ENCODE results near the gene CD274. TPM values are rescaled to one million over a fixed set of nuclear protein-coding genes. Genes with fewer than 3 reads are reported as not detected.
A peak's percentile ranks its signal among the peaks of the same experiment; 100 is the strongest.

CD274 gene
- polyA plus RNA-seq, 3 donors = 0.24 to 0.84 TPM; not detected in 1

DNA sequence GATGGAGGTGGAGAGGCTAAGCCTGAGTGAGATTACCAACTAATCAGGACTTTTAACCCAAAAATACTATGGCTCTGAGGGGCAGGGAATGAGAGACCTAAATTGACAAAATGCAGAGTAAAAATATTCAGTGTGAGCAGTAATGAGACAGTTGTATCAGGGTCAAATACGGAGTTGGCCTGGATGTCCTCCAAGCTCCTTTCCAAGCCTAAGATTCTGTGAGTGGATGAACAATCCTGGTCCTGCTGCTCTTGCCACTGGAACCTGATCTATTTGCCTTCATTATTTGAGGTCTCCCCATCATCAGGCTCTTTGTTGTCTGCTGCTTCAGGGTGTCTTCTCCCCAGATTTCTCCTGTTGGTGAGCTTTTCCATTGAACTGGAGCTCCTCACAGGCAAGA is 61.1 kb downstream of the CD274 start:
- H3K4me1 ChIP-seq (ENCODE audit: control insufficient read depth in 1 of 2, insufficient read depth in 2 of 2, low read length in 2 of 2) = peaks cover 44 to 58% of the 10 kb centered on the region in 2 donors
- no peak for DNase-seq
- no peaks in the 10 kb centered on the region for H3K79me2 ChIP-seq (ENCODE audit: insufficient read depth, low read length)
- H3K27ac Mint-ChIP-seq = peak overlapping the region in 4 of 7 donors; percentile 17 to 92 (median 47)
- peak overlapping the region in 1 of 2 donors; percentile 82 for H3K27ac ChIP-seq (ENCODE audit: low read depth in 1 of 2, low read length in 2 of 2)
- TF ChIP-seq CTCF (IDR thresholded peaks at IDR 0.05) = no peak
- intact Hi-C loops (cut with micrococcal nuclease) = loop anchor here (10.0 kb wide), 2 partner anchors 53 to 57 kb away; partner anchors contain the start of gene CD274 (in 2 of the 2)
- no peak overlapping the region for H3K4me2 ChIP-seq (replicated peaks; ENCODE audit: extremely low read depth, low read length, poor library complexity, severe bottlenecking)
- H2AFZ ChIP-seq (ENCODE audit: insufficient read depth, low read depth, low read length, poor library complexity, severe bottlenecking) = no peak overlapping the region
- H3K27me3 ChIP-seq (ENCODE audit: control insufficient read depth in 2 of 2, insufficient read depth in 2 of 2, low read length in 2 of 2) = no peaks in the 10 kb centered on the region
- H3K9me3 ChIP-seq (replicated peaks in 1 of 2; ENCODE audit: control insufficient read depth in 1 of 2, insufficient read depth in 1 of 2, low read length in 2 of 2) = no peaks in the 10 kb centered on the region
- H3K9me3 Mint-ChIP-seq = peaks cover 0 to 5% (median 0%) of the 10 kb centered on the region in 7 donors
- H3K4me3 Mint-ChIP-seq = no peak overlapping the region
- H3K4me1 Mint-ChIP-seq = peaks cover 59% of the 10 kb centered on the region
- H3K4me3 ChIP-seq (replicated peaks in 1 of 3; ENCODE audit: low read depth in 2 of 3, low read length in 3 of 3) = no peak overlapping the region
- peaks cover 0 to 2% (median 0%) of the 10 kb centered on the region in 3 donors for H3K27me3 Mint-ChIP-seq (ENCODE audit: low read depth in 3 of 3)
- H3K9ac ChIP-seq (ENCODE audit: insufficient read depth, low read length, poor library complexity, severe bottlenecking) = no peak overlapping the region
- no peaks in the 10 kb centered on the region for H4K20me1 ChIP-seq (ENCODE audit: insufficient read depth, low read length)
- H3K36me3 Mint-ChIP-seq = no peaks in the 10 kb centered on the region
- WGBS (ENCODE audit: insufficient coverage) = 86% methylated on average over 1 of the region's 1 CpG
- no peaks in the 10 kb centered on the region for H3K36me3 ChIP-seq (replicated peaks in 1 of 2; ENCODE audit: control insufficient read depth in 1 of 2, insufficient read depth in 2 of 2, low read length in 2 of 2)

DNA sequence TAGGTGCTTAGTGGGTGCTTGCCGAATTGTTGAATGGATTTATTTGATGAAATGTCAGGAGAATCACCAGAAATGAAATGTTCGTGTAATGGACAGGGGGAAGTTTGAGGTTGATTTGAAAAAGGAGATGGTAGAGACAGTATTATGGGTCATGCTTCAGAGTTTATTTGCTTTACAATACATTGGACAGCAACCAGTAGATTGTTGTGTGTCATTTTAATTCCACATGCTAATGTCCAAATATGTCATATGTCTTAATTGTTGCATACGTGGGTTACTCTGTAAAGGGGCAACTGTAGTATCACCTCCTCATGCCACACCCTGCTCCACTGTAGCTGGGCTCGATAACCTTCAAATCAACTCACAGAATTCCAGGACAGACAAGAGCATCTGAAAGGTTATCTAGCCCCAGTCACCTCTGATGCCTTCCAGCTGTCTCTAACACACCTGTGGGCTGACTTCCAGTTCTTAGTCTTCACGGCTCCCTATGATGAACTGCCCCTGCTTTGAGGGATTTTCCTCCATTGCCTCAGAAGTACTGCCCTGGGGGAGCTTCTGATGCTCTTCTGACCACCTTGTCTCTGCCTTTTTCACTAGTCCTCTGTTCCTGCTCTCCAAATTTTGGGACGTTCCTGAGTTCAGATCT is 61.7 kb downstream of the CD274 start:
- no peak for DNase-seq
- intact Hi-C loops (cut with micrococcal nuclease) = loop anchor here (10.0 kb wide), 2 partner anchors 53 to 57 kb away; partner anchors contain the start of gene CD274 (in 2 of the 2)
- no peak for TF ChIP-seq CTCF (IDR thresholded peaks at IDR 0.05)
- Histone ChIP-seq H2AFZ (ENCODE audit: insufficient read depth, low read depth, low read length, poor library complexity, severe bottlenecking) (no peak overlapping the region), H3K4me2 (replicated peaks; ENCODE audit: extremely low read depth, low read length, poor library complexity, severe bottlenecking) (no peak overlapping the region), H3K4me3 (replicated peaks in 1 of 3; ENCODE audit: low read depth in 2 of 3, low read length in 3 of 3) (no peak overlapping the region), H3K4me1 (ENCODE audit: control insufficient read depth in 1 of 2, insufficient read depth in 2 of 2, low read length in 2 of 2) (peaks cover 44 to 58% of the 10 kb centered on the region in 2 donors), H3K9ac (ENCODE audit: insufficient read depth, low read length, poor library complexity, severe bottlenecking) (no peak overlapping the region), H3K79me2 (ENCODE audit: insufficient read depth, low read length) (no peaks in the 10 kb centered on the region), H3K27ac (ENCODE audit: low read depth in 1 of 2, low read length in 2 of 2) (no peak overlapping the region), H4K20me1 (ENCODE audit: insufficient read depth, low read length) (no peaks in the 10 kb centered on the region), H3K9me3 (replicated peaks in 1 of 2; ENCODE audit: control insufficient read depth in 1 of 2, insufficient read depth in 1 of 2, low read length in 2 of 2) (no peaks in the 10 kb centered on the region), H3K36me3 (replicated peaks in 1 of 2; ENCODE audit: control insufficient read depth in 1 of 2, insufficient read depth in 2 of 2, low read length in 2 of 2) (no peaks in the 10 kb centered on the region), H3K27me3 (ENCODE audit: control insufficient read depth in 2 of 2, insufficient read depth in 2 of 2, low read length in 2 of 2) (no peaks in the 10 kb centered on the region)
- Mint-ChIP-seq H3K27me3 (ENCODE audit: low read depth in 3 of 3) (peaks cover 0 to 2% (median 0%) of the 10 kb centered on the region in 3 donors), H3K27ac (no peak overlapping the region), H3K4me1 (peaks cover 60% of the 10 kb centered on the region), H3K4me3 (peak overlapping the region in 1 of 2 donors; percentile 64), H3K36me3 (peaks cover 0 to 2% of the 10 kb centered on the region in 2 donors), H3K9me3 (peaks cover 0 to 5% (median 0%) of the 10 kb centered on the region in 7 donors)
- WGBS (ENCODE audit: insufficient coverage) = 90% methylated on average over 5 of the region's 6 CpGs
